GM18498 (cell line): Measurements from ENCODE around the gene ELMO3.

Experiments
- ATAC-seq: cut with Tn5 transposase; IDR thresholded peaks from one replicate; pipeline ENCODE4 v1.9.1; 2021; ENCODE audit warnings: mild to moderate bottlenecking, moderate library complexity; ENCODE audit not compliant: unreplicated experiment

The ELMO3 gene

DNA sequence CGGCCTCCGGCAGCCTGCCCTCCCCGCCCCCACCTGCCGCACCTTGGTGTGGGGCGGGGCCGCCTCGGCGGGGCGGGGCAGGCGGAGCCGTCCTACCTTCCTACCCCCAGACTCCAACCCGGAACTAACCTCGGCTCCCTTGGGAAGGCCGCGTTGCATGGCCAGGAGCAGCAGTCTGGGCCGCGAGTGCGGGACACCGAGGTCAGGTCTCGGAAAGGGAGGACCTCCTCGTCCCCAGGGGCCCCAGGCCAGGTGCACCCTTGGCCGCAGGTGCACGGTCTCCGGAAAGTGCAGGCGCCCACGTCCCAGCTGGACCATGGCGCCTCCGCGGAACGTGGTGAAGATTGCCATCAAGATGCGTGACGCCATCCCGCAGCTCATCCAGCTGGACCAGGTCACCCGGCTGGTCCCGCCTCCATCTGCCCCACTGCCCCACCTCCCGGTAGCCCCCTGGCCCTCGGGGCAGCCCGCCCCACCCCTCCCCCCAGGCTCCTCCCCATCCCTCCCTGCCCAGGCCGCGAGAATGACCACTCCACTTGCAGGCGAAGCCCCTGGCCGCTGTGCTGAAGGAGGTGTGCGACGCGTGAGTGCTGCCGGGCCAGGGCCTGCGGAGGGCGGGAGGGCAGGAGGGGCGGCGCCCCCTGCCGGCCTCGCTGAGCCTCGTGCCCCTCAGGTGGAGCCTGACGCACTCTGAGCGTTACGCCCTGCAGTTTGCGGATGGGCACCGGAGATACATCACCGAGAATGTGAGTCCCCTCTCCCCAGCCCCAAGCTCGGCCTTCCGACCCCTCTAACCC, at the start of gene ELMO3:
Gene ELMO3 (plus strand): TSS at position 121 of the 797 bp plus-strand sequence. CDS start 196 bp downstream, at position 317.
- no peak for ATAC-seq

- ATAC-seq = no peak
Measured at GRCh38 chr16:67149276-67150046, 49.5 kb upstream of the ELMO3 start.

DNA sequence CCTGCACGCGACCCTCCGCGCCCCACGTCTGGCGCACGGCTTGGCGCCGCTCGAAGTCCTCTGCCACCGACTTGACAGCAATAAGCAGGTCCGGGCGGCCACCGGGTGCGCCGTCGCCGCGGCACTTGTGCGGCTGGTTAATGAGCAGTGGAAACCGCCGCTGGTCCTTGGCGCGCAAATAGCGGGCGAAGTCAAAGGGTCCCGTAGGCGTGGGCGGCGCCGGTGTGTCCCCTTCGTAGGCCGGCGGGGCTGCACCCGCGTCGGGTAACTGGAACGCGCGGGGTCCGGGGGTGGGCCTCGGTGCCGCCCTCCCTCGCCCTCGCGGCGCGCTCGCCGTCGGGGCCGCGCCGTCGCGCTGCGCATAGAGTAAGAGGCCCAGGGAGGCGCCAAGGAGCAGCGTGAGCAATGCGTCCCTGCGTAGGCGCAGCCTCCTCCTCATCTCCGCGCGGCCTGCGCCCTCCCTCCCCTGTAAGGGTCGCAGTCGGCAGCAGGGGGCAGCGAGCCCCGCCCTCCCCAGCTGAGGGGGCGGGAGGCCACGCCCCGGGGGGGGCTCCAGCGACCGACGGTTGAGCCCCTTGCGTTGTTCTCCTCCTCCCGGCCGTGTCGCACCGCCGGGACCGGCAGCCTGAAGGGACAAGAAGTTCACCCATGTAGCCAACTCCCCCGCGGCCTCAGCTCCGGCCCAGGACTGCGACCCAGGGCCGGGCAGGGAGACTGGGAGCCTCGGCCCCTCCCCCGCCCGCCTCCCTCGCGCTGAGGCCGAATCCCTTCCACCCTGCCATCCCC, 48.7 kb upstream of the ELMO3 start:
- ATAC-seq = peak; percentile 33

GRCh38 chr16:67150833-67151396, 48.0 kb upstream of the ELMO3 start, which contains the start of gene B3GNT9:
Gene B3GNT9, minus strand, starts transcription at chr16:67150998. Its CDS starts 513 bp downstream, at chr16:67150485.
- ATAC-seq = peak; percentile 53

- no peak for ATAC-seq
Measured at GRCh38 chr16:67151431-67152097, 47.4 kb upstream of the ELMO3 start.

GRCh38 chr16:67154578-67155294, 44.2 kb upstream of the ELMO3 start:
- ATAC-seq = no peak

- no peak for ATAC-seq
Measured at GRCh38 chr16:67155295-67156142, 43.4 kb upstream of the ELMO3 start.

- no peak for ATAC-seq
Measured at GRCh38 chr16:67156143-67156844, 42.6 kb upstream of the ELMO3 start.

- no peak for ATAC-seq
Measured at GRCh38 chr16:67157106-67157748, 41.7 kb upstream of the ELMO3 start.

- ATAC-seq = no peak
Measured at GRCh38 chr16:67157892-67158635, 40.9 kb upstream of the ELMO3 start.

DNA sequence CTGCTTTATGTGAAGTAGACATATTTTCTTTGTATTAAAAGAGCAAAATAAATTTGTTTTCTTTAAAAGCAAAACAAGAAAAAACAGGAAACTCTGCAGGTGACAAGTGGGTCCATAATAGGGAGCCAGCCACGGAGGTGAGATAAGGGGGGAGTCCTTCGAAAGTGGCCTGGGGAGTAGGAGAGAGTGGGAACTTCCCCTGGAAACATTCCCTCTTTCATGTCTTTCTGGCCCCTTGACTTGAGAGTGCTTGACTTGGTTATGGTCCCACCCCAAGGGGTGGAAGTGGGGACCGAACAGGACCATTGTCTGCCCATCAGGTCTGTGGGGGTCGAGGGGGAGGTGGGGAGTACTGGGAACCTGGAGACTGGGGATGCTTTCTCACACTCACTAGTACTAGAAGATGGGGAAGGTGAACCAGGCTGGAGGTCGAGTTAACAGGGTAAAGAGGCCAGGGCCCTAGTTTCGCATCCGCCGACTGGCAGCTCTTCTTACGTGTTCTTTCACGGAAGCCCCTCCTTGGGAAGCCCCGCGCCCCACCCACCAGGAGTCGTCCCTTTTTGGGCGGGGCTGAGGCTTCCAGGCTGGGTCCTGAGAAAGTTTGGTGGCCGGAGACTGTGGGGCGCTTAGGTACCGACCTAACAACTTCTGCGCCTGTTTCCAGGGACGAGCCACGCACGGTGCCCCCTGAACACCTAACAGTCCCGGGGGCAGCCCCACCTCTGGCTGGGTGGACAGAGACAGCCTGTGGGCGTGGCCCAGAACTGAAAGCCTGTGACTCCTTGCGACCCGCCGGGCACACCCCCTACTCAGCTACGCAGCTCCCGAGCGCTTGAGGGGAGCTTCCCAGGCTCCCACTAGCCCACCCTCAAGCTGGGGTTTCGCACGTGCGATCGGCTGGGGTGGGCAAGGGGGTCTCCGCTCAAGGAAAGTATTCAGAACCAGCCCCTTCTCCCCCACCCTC, 40.0 kb upstream of the ELMO3 start:
- peak; percentile 46 for ATAC-seq

GRCh38 chr16:67161595-67162058, 37.3 kb upstream of the ELMO3 start:
- ATAC-seq = no peak

GRCh38 chr16:67162506-67163163, 36.3 kb upstream of the ELMO3 start:
- ATAC-seq = no peak

DNA sequence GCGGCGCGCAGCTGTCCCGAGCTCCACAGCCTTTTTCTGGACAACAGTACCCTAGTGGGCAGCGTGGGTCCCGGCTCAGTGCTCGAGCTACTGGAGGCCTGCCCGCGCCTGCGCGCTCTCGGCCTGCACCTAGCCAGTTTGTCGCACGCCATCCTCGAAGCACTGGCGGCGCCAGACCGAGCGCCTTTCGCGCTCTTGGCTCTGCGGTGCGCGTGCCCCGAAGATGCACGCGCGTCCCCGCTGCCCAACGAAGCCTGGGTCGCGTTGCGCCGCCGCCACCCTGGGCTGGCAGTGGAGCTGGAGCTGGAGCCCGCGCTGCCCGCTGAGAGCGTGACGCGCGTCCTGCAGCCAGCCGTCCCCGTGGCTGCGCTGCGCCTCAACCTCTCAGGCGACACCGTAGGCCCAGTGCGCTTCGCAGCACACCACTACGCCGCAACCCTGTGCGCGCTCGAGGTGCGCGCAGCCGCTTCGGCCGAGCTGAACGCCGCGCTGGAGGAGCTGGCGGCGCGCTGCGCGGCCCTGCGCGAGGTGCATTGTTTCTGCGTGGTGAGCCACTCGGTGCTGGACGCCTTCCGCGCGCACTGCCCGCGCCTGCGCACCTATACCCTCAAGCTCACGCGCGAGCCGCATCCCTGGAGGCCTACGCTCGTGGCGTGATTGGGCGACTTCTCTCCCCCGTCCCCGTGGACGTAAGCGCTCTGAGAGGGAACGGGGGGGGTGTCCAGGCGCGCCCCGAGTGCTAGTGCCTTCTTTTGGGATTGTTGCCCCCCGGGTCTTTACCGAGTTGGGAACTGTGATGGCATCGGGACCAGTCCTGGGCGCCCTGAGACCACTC, 35.5 kb upstream of the ELMO3 start:
- ATAC-seq = no peak
